ENCODE measurements around the gene IMPDH1.

- TF ChIP-seq MAX (IDR thresholded peaks at IDR 0.05) = no peak
- TF ChIP-seq EGR1 (IDR thresholded peaks at IDR 0.05) = no peak
- TF ChIP-seq EP300 (IDR thresholded peaks at IDR 0.05; ENCODE audit: borderline replicate concordance) = no peak
- no peak for TF ChIP-seq TEAD4 (IDR thresholded peaks at IDR 0.05)
- TF ChIP-seq RAD21 (IDR thresholded peaks at IDR 0.05; ENCODE audit: low read depth) = peak; percentile 85
- no peak for TF ChIP-seq CREB1 (IDR thresholded peaks at IDR 0.05; ENCODE audit: low read depth)
- no peak for TF ChIP-seq FOXM1 (IDR thresholded peaks at IDR 0.05; ENCODE audit: borderline replicate concordance, low read depth)
- no peak for TF ChIP-seq REST (IDR thresholded peaks at IDR 0.05; ENCODE audit: low read depth)
- no peak for TF ChIP-seq TAF1 (IDR thresholded peaks at IDR 0.05; ENCODE audit: low read depth)
- no peak for TF ChIP-seq CEBPB (IDR thresholded peaks at IDR 0.05)
- TF ChIP-seq TCF12 (IDR thresholded peaks at IDR 0.05; ENCODE audit: low read depth) = no peak
- no peak for TF ChIP-seq YY1 (IDR thresholded peaks at IDR 0.05; ENCODE audit: low read depth)
Observed at GRCh38 chr7:128427289-128427891, 17.6 kb upstream of the IMPDH1 start.

Data from Ishikawa (cell line).